Measurements from ENCODE around the gene RBP3.

Gene RBP3

GRCh38 chr10:47356708-47357107 is 8.5 kb downstream of the RBP3 start:
- H3K4me2 ChIP-seq (ENCODE audit: low read length) = no peak overlapping the region
- H4K20me1 ChIP-seq (ENCODE audit: insufficient read depth, low read length) = no peaks in the 10 kb centered on the region
- no peak overlapping the region for H3K9ac ChIP-seq (ENCODE audit: low read length)
- H3K9me3 ChIP-seq (ENCODE audit: insufficient read depth, low read length) = no peaks in the 10 kb centered on the region
- H3K79me2 ChIP-seq (ENCODE audit: low read length) = no peaks in the 10 kb centered on the region
- H3K36me3 ChIP-seq (replicated peaks; ENCODE audit: low read depth, low read length) = no peaks in the 10 kb centered on the region
- H3K27me3 ChIP-seq (ENCODE audit: low read depth, low read length) = no peaks in the 10 kb centered on the region
- no peak overlapping the region for H3K27ac ChIP-seq (ENCODE audit: low read length)
- no peak for TF ChIP-seq CTCF (IDR thresholded peaks at IDR 0.05; ENCODE audit: low read depth, low read length)
- no peak for TF ChIP-seq EZH2phosphoT487 (IDR thresholded peaks at IDR 0.05; ENCODE audit: low read depth)
- H2AFZ ChIP-seq (ENCODE audit: low read depth, low read length) = no peak overlapping the region
- H3K4me3 ChIP-seq (ENCODE audit: low read length) = no peak overlapping the region
- no peaks in the 10 kb centered on the region for H3K4me1 ChIP-seq (ENCODE audit: low read length)

DNA sequence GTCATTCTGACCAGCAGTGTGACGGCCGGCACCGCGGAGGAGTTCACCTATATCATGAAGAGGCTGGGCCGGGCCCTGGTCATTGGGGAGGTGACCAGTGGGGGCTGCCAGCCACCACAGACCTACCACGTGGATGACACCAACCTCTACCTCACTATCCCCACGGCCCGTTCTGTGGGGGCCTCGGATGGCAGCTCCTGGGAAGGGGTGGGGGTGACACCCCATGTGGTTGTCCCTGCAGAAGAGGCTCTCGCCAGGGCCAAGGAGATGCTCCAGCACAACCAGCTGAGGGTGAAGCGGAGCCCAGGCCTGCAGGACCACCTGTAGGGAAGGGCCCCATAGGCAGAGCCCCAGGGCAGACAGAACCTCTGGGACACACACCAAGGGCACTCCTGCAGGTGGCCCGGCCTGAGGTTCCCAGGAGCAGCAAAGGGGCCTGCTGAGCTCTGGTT is 9.0 kb downstream of the RBP3 start:
- no peak for TF ChIP-seq CTCF (IDR thresholded peaks at IDR 0.05; ENCODE audit: low read depth, low read length)
- TF ChIP-seq EZH2phosphoT487 (IDR thresholded peaks at IDR 0.05; ENCODE audit: low read depth) = no peak
- no peaks in the 10 kb centered on the region for H3K27me3 ChIP-seq (ENCODE audit: low read depth, low read length)
- no peaks in the 10 kb centered on the region for H3K4me1 ChIP-seq (ENCODE audit: low read length)
- no peaks in the 10 kb centered on the region for H3K36me3 ChIP-seq (replicated peaks; ENCODE audit: low read depth, low read length)
- no peaks in the 10 kb centered on the region for H3K9me3 ChIP-seq (ENCODE audit: insufficient read depth, low read length)
- H3K4me3 ChIP-seq (ENCODE audit: low read length) = no peak overlapping the region
- no peak overlapping the region for H3K27ac ChIP-seq (ENCODE audit: low read length)
- H2AFZ ChIP-seq (ENCODE audit: low read depth, low read length) = no peak overlapping the region
- no peak overlapping the region for H3K4me2 ChIP-seq (ENCODE audit: low read length)
- H4K20me1 ChIP-seq (ENCODE audit: insufficient read depth, low read length) = no peaks in the 10 kb centered on the region
- no peak overlapping the region for H3K9ac ChIP-seq (ENCODE audit: low read length)
- no peaks in the 10 kb centered on the region for H3K79me2 ChIP-seq (ENCODE audit: low read length)

DNA sequence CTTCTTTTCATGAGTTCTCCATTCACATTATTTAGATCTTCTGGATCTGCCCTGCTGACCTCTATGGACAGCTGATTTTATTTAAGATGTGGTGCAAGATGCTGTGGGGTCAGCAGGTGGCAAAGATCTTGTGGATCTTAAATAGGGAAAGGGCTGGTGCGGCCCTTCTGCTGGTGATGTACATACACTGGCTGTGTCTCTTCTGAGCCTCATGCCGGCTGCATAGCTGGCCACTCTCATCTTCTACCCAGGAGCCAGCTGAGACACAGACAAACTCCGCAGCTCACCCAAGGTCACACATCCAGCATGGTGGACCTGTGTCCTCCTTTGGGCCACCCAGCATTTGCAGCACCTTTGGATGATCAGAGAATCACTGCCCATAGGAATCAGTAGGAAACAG is 9.7 kb downstream of the RBP3 start:
- H3K4me3 ChIP-seq (ENCODE audit: low read length) = no peak overlapping the region
- H4K20me1 ChIP-seq (ENCODE audit: insufficient read depth, low read length) = no peaks in the 10 kb centered on the region
- H3K9me3 ChIP-seq (ENCODE audit: insufficient read depth, low read length) = no peaks in the 10 kb centered on the region
- H3K4me2 ChIP-seq (ENCODE audit: low read length) = no peak overlapping the region
- H3K36me3 ChIP-seq (replicated peaks; ENCODE audit: low read depth, low read length) = no peaks in the 10 kb centered on the region
- H2AFZ ChIP-seq (ENCODE audit: low read depth, low read length) = no peak overlapping the region
- no peaks in the 10 kb centered on the region for H3K27me3 ChIP-seq (ENCODE audit: low read depth, low read length)
- no peak overlapping the region for H3K9ac ChIP-seq (ENCODE audit: low read length)
- H3K4me1 ChIP-seq (ENCODE audit: low read length) = no peaks in the 10 kb centered on the region
- H3K27ac ChIP-seq (ENCODE audit: low read length) = no peak overlapping the region
- TF ChIP-seq CTCF (IDR thresholded peaks at IDR 0.05; ENCODE audit: low read depth, low read length) = no peak
- no peak for TF ChIP-seq EZH2phosphoT487 (IDR thresholded peaks at IDR 0.05; ENCODE audit: low read depth)
- H3K79me2 ChIP-seq (ENCODE audit: low read length) = no peaks in the 10 kb centered on the region

DNA sequence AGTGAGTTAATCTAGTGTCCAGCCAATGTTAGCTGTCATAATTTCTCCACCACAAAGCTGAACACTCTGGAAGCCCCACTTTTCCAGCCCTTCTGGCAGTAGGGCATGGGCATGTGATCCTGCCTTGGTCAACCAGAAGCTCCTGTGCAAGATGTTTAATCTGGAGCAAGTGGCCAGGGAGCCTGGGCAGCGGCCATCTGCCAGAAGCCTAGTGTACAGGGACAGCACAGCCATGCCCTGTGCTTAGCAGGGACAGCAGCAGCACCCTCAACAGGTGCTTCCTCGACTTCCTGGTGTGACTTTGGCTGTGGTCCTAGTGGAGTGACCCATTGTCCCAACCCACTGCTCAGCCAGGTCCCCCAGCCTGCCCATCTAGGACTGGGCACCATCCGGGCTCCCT is 10.3 kb downstream of the RBP3 start:
- H3K4me1 ChIP-seq (ENCODE audit: low read length) = no peaks in the 10 kb centered on the region
- TF ChIP-seq CTCF (IDR thresholded peaks at IDR 0.05; ENCODE audit: low read depth, low read length) = no peak
- no peak for TF ChIP-seq EZH2phosphoT487 (IDR thresholded peaks at IDR 0.05; ENCODE audit: low read depth)
- H3K4me2 ChIP-seq (ENCODE audit: low read length) = no peak overlapping the region
- H3K27me3 ChIP-seq (ENCODE audit: low read depth, low read length) = no peaks in the 10 kb centered on the region
- no peaks in the 10 kb centered on the region for H3K79me2 ChIP-seq (ENCODE audit: low read length)
- H4K20me1 ChIP-seq (ENCODE audit: insufficient read depth, low read length) = no peaks in the 10 kb centered on the region
- H3K4me3 ChIP-seq (ENCODE audit: low read length) = no peak overlapping the region
- no peak overlapping the region for H3K27ac ChIP-seq (ENCODE audit: low read length)
- H3K9me3 ChIP-seq (ENCODE audit: insufficient read depth, low read length) = no peaks in the 10 kb centered on the region
- no peak overlapping the region for H3K9ac ChIP-seq (ENCODE audit: low read length)
- no peaks in the 10 kb centered on the region for H3K36me3 ChIP-seq (replicated peaks; ENCODE audit: low read depth, low read length)
- H2AFZ ChIP-seq (ENCODE audit: low read depth, low read length) = no peak overlapping the region
